HEK293T (cell line): Measurements from ENCODE around the gene SGMS1.

ENCODE experiments used
- ARNT ChIP-seq: fragments of 450-650 bp; IDR thresholded peaks from 2 replicates; pipeline ENCODE4 v1.6.1; 2017; ENCODE audit warnings: mild to moderate bottlenecking
- SP1 ChIP-seq: fragments of 450-650 bp; IDR thresholded peaks from 2 replicates; pipeline ENCODE4 v1.6.1; 2017
- SUZ12 ChIP-seq: fragments of 450-650 bp; IDR thresholded peaks from 2 replicates; pipeline ENCODE4 v1.6.1; 2016; ENCODE audit warnings: mild to moderate bottlenecking
- TF ChIP-seq, protein P1 (sequence below): fragments of 450-650 bp; IDR thresholded peaks from 2 replicates; pipeline ENCODE4 v1.6.1; 2016

DNA sequence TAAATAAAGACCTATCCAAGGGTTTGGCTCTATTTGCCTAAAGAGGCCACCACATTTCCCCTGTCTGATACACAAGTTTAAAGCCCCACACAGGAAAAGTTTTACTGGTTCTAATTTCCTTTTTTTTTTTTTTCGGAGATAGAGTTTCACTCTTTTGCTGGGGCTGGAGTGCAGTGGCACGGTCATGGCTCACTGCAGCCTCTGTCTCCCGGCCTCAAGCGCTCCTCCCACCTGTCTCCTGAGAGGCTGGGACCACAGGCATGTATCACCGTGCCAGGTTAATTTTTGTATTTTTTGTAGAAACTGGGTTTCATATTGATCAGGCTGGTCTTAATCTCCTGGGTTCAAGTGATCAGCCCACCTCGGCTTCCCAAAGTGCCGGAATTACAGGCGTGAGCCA lies 319.1 kb downstream of the SGMS1 start:
- TF ChIP-seq SP1 = no peak
- TF ChIP-seq, protein P1, sequence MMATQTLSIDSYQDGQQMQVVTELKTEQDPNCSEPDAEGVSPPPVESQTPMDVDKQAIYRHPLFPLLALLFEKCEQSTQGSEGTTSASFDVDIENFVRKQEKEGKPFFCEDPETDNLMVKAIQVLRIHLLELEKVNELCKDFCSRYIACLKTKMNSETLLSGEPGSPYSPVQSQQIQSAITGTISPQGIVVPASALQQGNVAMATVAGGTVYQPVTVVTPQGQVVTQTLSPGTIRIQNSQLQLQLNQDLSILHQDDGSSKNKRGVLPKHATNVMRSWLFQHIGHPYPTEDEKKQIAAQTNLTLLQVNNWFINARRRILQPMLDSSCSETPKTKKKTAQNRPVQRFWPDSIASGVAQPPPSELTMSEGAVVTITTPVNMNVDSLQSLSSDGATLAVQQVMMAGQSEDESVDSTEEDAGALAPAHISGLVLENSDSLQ = no peak
- TF ChIP-seq SUZ12 = no peak
- no peak for TF ChIP-seq ARNT
